GM18526 (cell line): ENCODE measurements around the gene PPP1R3F.

ENCODE experiments used
- POLR2A ChIP-seq: IDR thresholded peaks from 3 replicates; pipeline ENCODE4 v1.6.1; 2011; ENCODE audit not compliant: insufficient read length; ENCODE audit errors: extremely low read depth

PPP1R3F gene

DNA sequence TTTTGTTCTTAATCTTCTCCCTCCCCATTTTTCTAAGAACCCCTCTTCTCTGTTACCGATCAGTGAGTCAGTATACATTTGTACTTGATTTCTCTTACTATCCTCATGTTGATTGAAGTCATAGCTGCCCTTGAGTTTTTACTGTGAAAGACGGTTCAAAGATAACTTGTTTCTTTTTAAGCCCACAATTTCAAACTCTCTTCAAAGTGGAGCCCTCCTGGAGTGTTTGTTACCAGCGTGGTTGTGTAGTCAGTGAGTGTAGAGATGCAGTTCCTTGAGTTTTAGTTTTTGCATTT, 7.9 kb downstream of the PPP1R3F start:
- TF ChIP-seq POLR2A: no peak

DNA sequence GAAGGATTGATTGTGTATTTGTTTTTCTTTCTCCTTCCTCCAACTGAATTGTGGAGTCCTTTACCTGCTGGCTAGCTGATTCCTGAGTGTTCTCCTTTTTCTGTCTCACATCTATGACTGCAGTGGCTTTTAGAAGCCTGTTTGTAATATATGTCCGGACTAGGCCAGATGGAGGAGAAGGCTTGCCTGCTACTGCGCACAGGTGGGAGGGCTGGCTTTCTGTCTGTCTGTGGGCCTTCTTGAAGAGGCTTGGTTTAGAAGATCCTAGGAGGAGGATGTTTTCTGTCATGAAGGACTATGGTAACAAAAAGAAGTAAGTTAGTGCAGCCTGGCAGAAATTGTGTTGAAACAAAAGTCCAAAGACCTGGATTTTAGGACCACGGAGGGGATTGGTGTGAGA, 8.5 kb downstream of the PPP1R3F start:
- TF ChIP-seq POLR2A: no peak

DNA sequence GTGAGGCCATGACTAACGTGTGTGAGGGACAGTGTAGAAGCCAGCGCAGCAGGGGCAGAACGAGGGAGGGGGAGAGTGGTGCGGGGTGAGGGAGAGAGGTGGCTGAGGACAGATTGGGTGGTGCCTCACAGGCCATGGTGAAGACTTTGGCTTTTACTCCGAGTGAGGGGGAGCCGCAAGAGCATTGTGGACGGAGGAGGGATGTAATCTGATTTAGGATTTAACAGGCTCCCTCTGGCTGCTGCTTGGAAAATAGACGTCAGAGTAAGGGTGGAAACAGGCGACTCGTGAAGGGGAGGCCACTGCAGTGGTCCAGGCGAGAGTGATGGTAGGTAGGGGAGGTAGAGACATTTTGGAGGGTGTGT, 13.0 kb downstream of the PPP1R3F start:
- no peak for TF ChIP-seq POLR2A

DNA sequence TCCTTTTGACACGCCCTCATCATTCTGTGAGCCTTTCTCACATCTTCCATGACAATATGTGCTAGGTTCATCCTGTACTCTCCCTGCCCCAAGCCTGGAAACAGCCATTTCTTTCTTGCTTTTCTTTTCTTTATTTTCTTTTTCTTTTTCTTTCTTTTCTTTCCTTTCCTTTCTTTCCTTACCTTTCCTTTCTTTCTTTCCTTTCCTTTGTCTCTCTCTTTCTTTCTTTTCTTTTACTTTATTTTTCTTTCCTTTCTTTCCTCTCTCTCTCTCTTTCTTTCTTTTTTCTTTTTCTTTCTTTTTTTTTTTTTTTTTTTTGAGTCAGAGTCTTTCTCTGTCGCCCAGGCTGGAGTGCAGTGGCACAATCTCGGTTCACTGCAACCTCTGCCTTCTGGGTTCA, 14.6 kb downstream of the PPP1R3F start:
- no peak for TF ChIP-seq POLR2A

DNA sequence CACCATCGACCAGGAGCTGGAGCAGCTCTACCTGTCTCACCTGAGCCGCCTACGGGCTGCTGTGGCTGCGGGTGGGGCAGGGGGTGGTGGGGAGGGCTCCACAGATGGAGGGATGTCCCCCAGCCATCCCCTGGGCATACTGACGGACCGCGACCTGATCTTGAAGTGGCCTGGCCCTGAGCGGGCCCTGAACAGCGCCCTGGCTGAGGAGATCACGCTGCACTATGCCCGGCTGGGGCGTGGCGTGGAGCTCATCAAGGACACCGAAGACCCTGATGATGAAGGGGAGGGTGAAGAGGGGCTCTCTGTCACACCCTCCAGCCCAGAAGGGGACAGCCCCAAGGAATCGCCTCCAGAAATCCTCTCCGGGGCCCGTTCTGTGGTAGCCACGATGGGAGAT, 16.5 kb downstream of the PPP1R3F start:
- no peak for TF ChIP-seq POLR2A

DNA sequence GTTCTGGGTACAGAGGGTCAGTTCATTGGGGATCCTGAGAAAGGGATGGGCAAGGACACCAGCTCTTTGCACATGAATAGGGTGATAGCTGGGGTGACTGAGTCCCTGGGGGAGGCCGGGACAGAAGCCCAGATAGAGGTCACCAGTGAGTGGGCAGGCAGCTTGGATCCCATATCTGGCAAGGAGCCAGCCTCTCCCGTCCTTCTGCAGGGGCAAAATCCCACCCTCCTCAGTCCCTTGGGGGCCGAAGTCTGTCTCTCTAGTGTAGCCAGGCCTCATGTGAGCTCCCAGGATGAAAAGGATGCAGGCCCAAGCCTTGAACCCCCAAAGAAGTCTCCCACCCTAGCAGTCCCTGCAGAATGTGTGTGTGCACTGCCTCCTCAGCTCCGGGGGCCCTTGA, 17.0 kb downstream of the PPP1R3F start:
- TF ChIP-seq POLR2A: no peak

DNA sequence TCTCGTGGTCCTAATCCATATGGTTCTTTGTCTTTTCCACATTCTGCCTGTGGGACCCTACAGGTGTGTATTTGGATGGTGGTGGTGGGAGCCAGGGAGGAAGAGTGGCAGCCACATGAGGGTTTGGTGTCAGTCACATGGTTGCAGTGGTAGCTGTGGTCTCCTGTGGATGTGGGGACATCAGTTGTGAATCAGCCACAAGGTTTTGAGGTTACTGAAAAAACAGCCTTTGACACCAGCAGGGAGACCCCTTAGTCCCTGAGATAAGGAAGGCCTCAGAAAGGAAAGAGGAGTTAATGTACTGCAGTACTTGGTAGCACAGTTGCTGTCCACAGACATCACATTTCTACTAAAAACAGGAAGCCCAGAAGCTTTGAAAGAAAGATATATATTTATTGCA, 18.1 kb downstream of the PPP1R3F start:
- TF ChIP-seq POLR2A: no peak

DNA sequence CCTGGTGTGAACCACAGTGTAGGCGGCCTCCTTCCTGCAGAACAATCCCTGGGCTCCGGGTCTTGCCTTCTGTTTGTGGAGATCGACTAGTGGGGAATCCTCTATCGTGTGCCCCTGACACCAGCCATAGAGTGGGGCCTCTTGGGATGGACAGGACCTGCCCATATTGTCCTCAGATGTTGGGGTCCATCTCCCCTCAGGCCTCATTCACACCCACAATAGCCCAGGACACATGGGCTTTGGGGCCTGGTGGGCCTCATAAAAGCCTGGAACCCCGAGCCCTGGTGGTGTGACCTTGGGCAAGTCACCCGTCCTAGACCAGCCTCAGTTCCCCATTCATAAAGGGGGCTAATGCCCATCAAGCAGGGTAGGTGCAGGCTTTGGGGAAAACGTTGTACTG, 20.6 kb downstream of the PPP1R3F start:
- no peak for TF ChIP-seq POLR2A

DNA sequence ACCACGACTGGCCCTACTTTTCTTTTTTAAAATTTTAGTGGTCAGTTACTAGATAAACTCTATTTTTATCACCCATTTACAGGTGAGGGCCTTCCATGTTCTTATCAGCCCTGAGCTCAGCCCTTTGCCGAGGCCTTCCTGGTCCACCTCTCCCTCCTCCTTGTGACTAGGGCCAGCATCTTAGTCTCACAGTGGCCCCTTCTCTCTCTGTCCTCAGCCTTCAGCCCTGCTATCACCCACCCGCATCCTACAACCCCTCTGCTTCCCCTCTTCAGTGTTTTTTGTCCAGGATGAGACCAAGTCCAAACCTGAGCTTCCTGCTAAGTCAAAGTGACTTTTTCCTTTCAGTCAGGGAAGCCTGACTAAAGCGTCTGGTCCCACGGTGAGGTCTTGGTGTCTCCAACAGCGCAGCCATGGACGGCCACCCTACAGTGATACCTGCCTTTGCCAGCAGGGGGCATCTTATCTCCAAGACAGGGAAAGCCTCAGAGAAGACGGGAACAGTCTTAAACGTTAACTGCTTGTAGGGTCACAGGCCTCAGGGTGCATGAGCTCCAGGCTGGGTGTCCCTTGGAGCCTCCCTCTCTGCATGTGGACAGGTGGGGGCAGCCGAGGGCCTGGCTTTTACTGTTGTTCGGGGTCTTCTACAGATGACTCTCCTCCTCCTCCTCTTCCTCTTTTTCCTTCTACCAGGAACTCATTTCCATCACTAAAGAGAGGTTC, 22.2 kb downstream of the PPP1R3F start:
- no peak for TF ChIP-seq POLR2A

DNA sequence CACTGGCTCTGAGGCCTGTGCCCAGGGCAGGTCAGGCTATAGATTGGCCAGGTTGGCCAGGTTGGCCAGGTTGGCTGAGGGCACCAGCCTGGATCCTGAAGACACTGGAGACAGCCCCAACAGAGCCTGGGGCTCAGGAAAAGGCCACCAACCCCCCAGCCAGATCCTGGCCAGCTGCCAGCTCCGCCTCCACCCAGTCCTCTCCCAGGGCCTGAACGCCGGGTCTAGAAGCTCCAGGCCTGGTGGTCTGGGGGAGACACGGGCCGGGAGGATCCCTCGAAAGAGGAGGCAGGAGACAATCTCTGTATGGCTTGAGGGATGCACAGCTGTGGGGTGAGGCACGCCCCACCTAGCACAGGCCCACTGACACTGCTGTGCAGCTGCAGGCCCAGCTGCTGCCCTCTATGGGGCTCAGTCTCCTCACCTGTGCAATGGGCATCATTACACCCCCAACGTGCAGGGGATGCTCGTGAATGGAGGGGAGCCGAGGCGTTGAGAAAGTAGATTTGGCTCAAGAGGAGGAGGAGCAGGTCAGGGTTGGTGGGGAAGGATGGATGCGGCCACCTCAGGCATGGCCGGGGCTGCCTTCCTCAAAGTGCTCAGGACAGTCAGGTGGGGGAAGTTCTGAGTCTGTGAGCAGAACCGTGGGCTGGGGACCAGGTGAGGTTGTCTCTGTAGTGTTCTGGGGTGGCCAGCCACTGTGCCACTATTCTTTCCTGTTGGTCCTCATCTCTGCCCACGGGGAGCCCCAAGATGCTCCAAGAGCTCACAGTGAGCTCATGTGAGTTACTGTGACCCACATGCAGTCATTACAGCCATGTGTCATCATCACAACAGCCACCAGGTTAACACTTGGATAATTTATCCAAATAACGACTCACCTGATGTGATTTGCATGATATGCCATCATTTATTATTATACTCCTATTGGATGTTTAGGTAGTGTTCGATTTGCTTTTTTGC, 23.1 kb downstream of the PPP1R3F start:
- TF ChIP-seq POLR2A: no peak

DNA sequence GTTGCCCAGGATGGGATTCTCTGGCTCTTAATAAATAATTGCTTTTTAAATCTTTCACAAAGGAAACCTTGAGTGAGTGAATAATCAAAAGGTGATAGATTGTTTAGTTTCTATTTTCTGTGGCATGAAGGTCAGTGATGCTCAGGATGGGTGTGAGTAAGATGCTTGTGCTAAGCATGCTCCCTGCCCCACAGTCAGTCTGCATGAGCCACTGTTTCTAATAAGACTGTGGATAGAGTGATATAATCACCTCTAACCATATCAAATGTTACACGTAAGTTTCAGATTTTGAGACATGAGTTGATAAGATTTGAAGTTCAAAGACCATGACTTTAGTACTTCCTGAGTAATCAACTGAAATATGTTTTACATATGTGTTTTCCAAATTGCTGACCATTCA, 31.1 kb downstream of the PPP1R3F start:
- TF ChIP-seq POLR2A: no peak

DNA sequence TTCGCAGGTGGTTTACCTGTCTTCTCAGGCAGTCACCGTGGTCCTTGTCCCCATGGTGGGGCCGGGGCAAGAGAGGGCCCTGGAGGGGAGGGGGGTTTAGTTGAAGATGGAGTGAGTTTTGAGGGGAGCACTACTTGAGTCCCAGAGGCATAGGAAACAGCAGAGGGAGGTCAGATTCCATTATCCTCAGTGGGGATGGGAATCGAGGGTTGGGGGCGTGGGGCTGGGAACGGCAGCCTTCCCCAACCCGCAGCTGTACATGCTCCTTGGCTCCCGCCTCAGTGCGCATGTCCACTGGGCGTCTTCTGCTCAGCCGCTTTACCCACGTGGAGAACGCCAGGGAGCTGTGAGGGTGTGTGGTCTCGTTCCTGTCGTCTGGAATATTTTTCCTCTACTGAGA, 33.8 kb downstream of the PPP1R3F start, which contains the start of gene GAGE10:
GAGE10 (plus strand) TSS at position 301 of the 400 bp plus-strand sequence. CDS start 1,214 bp downstream, outside the sequence.
- no peak for TF ChIP-seq POLR2A

DNA sequence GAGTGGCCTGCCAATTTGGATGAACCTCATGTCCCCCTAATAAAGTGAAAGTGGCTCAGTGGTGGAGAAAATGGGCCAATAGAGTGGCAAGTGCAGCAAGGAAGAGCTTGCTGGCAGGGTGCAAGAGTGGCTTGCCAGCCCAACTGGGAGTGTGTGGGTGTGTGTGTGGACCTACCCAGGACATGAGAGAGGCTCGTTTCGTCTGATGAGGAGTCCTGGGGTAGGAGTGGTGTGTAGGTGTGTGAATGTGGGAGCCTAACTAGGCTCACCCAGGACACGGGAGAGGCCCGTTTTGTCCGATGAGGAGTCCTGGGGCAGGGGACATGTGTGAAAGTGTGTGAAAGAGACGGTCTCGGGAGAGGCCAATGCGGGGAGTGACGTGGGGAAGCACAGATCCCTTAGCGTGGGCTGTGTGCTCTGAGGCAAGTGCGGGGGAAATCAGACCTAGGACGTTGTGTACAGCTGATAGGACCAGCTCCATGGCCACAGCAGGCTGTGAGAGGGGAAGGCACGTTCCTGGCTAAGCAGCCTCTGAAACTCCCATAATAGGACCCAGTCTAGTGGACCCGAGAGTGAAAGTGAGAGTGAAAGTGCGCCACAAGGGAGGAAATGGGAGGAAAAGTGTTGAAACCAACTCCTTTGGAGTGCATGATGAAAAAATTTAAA, 39.1 kb downstream of the PPP1R3F start:
- TF ChIP-seq POLR2A: no peak

DNA sequence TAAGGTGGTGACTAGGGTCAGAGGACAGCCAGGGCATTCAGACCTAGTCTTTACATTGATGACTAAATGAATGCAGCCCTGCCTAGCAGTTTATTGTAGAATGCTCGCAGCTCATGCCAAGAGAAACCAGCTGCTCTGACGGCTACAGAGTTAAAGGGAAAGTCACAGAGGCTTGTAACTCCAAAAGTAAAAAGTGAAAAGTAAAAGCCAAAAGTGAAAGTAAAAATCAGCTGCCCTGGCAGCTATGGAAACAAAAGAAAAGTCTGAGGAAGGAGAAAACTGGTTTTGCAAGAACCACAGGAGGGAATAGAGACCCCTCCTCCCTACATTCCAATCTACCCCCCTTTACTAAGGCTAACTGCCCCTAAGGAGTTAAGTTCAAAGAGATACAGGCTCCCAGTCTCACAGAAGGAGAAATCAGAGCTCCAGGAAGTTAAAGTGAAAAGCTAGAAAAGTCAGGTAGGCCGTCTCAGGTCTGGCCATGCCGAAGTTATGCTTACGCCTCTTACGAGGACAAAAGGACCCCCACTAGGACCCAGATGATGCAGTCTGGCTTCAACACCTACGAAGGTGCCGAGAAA, 39.9 kb downstream of the PPP1R3F start:
- no peak for TF ChIP-seq POLR2A

DNA sequence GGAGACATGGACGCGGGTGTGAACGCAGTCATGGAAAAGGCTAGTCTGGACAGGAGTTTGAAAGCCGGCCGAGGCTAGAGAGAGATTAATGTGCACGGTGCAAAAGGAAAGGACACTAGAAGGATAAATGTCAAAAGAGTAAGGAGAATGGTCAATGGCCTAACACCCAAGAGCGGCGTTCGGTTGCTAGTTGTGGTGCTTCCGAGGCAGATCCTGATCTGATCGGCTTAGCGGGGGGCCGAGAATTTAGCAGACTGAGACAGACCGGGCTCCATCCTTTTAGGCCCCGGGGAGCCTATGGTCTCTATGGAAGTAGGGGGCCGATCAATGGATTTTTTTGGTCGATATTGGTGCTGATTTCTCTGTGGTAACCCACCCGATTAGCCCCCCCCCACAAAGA, 40.8 kb downstream of the PPP1R3F start:
- TF ChIP-seq POLR2A: no peak

DNA sequence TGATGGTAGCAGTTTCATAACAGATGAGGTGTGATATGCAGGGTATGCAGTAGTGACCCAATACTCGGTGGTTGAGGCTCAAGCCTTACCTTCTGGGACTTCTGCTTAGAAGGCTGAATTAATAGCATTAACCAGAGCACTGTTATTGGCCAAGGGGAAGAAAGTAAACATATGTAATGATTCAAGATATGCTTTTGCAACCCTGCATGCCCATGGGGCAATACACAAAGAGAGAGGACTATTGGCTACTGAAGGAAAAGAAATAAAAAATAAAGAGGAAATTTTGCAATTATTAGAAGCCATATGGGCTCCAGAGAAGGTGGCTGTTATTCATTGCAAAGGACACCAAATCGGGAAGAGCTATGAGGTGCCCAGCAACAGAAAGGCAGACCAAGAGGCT, 42.6 kb downstream of the PPP1R3F start:
- TF ChIP-seq POLR2A: no peak
